ENCODE data around the gene GRIK4. TPM values are rescaled to one million over a fixed set of nuclear protein-coding genes. Genes with fewer than 3 reads are reported as not detected.

Gene GRIK4
- total RNA-seq, 1 experiment from 2014 or later, result not detected

- no peak overlapping the region for H3K4me3 ChIP-seq (ENCODE audit: low read length)
- H3K27ac ChIP-seq (ENCODE audit: low read length), result no peak overlapping the region
- ChIA-PET POLR2A (ENCODE audit: unreplicated experiment) (no interaction called here), CTCF (no interaction called here)
- TF ChIP-seq CTCF (conservative IDR thresholded peaks at IDR 0.05; ENCODE audit: low read depth, low read length) (no peak), EZH2phosphoT487 (IDR thresholded peaks at IDR 0.05; ENCODE audit: borderline replicate concordance, low read length) (no peak), EZH2 (IDR thresholded peaks at IDR 0.05; ENCODE audit: low read length, unreplicated experiment) (no peak)
- no peak overlapping the region for H3K4me2 ChIP-seq (ENCODE audit: low read length)
- H2AFZ ChIP-seq (ENCODE audit: low read length), result no peak overlapping the region
- H3K9me3 ChIP-seq (ENCODE audit: low read length), result no peaks in the 10 kb centered on the region; the same call in 1 of the 2 replicates
- BruUV-seq (replicated peaks), result no TSS peak
- H3K9me2 ChIP-seq (replicated peaks; ENCODE audit: low read length), result no peaks in the 10 kb centered on the region
- no peak overlapping the region for H3K9ac ChIP-seq (ENCODE audit: low read length)
- intact Hi-C loops (cut with micrococcal nuclease), result no loop called here
- no peaks in the 10 kb centered on the region for H3K36me3 ChIP-seq (ENCODE audit: low read depth, low read length)
- H4K20me1 ChIP-seq (ENCODE audit: low read length), result no peaks in the 10 kb centered on the region
- ATAC-seq (no peak), DNase-seq (no peak)
- peaks cover 62% of the 10 kb centered on the region for H3K27me3 ChIP-seq (ENCODE audit: low read length)
- H3K4me1 ChIP-seq (ENCODE audit: insufficient read depth, low read length), result no peaks in the 10 kb centered on the region
- no peaks in the 10 kb centered on the region for H3K79me2 ChIP-seq (ENCODE audit: low read length)
- H3F3A ChIP-seq (ENCODE audit: low read length, unreplicated experiment), result no peaks in the 10 kb centered on the region
Measured at GRCh38 chr11:120703358-120704152, 192.0 kb downstream of the GRIK4 start.

GRCh38 chr11:120704256-120704750 is 192.8 kb downstream of the GRIK4 start:
- Histone ChIP-seq H4K20me1 (ENCODE audit: low read length) (no peaks in the 10 kb centered on the region), H3K79me2 (ENCODE audit: low read length) (no peaks in the 10 kb centered on the region), H3K36me3 (ENCODE audit: low read depth, low read length) (no peaks in the 10 kb centered on the region), H3K4me2 (ENCODE audit: low read length) (no peak overlapping the region), H3K9me2 (replicated peaks; ENCODE audit: low read length) (no peaks in the 10 kb centered on the region), H3K9me3 (ENCODE audit: low read length) (no peaks in the 10 kb centered on the region; the same call in 1 of the 2 replicates), H3F3A (ENCODE audit: low read length, unreplicated experiment) (no peaks in the 10 kb centered on the region), H3K27ac (ENCODE audit: low read length) (no peak overlapping the region), H3K9ac (ENCODE audit: low read length) (no peak overlapping the region), H3K4me3 (ENCODE audit: low read length) (no peak overlapping the region), H2AFZ (ENCODE audit: low read length) (no peak overlapping the region), H3K27me3 (ENCODE audit: low read length) (peaks cover 68% of the 10 kb centered on the region), H3K4me1 (ENCODE audit: insufficient read depth, low read length) (no peaks in the 10 kb centered on the region)
- intact Hi-C loops (cut with micrococcal nuclease), result no loop called here
- no TSS peak for BruUV-seq (replicated peaks)
- ChIA-PET CTCF (interaction anchor here (0.7 kb wide), 1 partner anchor 379 kb away, joined by 3 read pairs; the partner anchor contains the start of gene TLCD5), POLR2A (ENCODE audit: unreplicated experiment) (no interaction called here)
- DNase-seq (no peak), ATAC-seq (no peak)
- TF ChIP-seq EZH2 (IDR thresholded peaks at IDR 0.05; ENCODE audit: low read length, unreplicated experiment) (no peak), CTCF (conservative IDR thresholded peaks at IDR 0.05; ENCODE audit: low read depth, low read length) (no peak), EZH2phosphoT487 (IDR thresholded peaks at IDR 0.05; ENCODE audit: borderline replicate concordance, low read length) (no peak)

- ATAC-seq, result no peak
- CTCF ChIA-PET, result no interaction called here
- no peak for TF ChIP-seq EZH2 (IDR thresholded peaks at IDR 0.05; ENCODE audit: low read length, unreplicated experiment)
- no peak for TF ChIP-seq EZH2phosphoT487 (IDR thresholded peaks at IDR 0.05; ENCODE audit: borderline replicate concordance, low read length)
- no peak for TF ChIP-seq CTCF (conservative IDR thresholded peaks at IDR 0.05; ENCODE audit: low read depth, low read length)
Measured at GRCh38 chr11:120706257-120706656, 194.7 kb downstream of the GRIK4 start.

More at GRCh38 chr11:120706257-120706656, 194.7 kb downstream of the GRIK4 start:
- Histone ChIP-seq H3K4me2 (ENCODE audit: low read length) (no peak overlapping the region), H3K4me3 (ENCODE audit: low read length) (no peak overlapping the region), H3K9me2 (replicated peaks; ENCODE audit: low read length) (no peaks in the 10 kb centered on the region), H3K4me1 (ENCODE audit: insufficient read depth, low read length) (peaks cover 9% of the 10 kb centered on the region), H3K79me2 (ENCODE audit: low read length) (no peaks in the 10 kb centered on the region), H4K20me1 (ENCODE audit: low read length) (no peaks in the 10 kb centered on the region), H3F3A (ENCODE audit: low read length, unreplicated experiment) (no peaks in the 10 kb centered on the region), H3K27me3 (ENCODE audit: low read length) (peaks cover 56% of the 10 kb centered on the region), H3K36me3 (ENCODE audit: low read depth, low read length) (no peaks in the 10 kb centered on the region), H3K9me3 (ENCODE audit: low read length) (no peaks in the 10 kb centered on the region; the same call in 1 of the 2 replicates), H3K27ac (ENCODE audit: low read length) (no peak overlapping the region), H3K9ac (ENCODE audit: low read length) (no peak overlapping the region), H2AFZ (ENCODE audit: low read length) (no peak overlapping the region)
- POLR2A ChIA-PET (ENCODE audit: unreplicated experiment), result no interaction called here
- no TSS peak for BruUV-seq (replicated peaks)
- intact Hi-C loops (cut with micrococcal nuclease), result no loop called here
- DNase-seq, result no peak

Measured in PC-3 (cell line).